Keratinocyte (primary cell): ENCODE measurements around the gene TMPRSS13. TPM values are rescaled to one million over a fixed set of nuclear protein-coding genes. Genes with fewer than 3 reads are reported as not detected.

Source experiments
- DNase-seq: peaks from one replicate; pipeline ENCODE4 v3.0.0-alpha.2; 2011; ENCODE audit warnings: low read depth, missing footprints, low spot score
- FAIRE-seq: peaks from 2 replicates; lab custom pipeline; 2011; peaks lifted over from hg19 to GRCh38; lab: Jason Lieb, UNC
- H2AFZ ChIP-seq: 2 replicates; pipeline ENCODE4 v1.6.0; 2012; ENCODE audit warnings: low read length, control low read depth, inconsistent platforms; ENCODE audit not compliant: control insufficient read depth
- H3K27ac ChIP-seq: 2 replicates; pipeline ENCODE4 v1.5.1; 2011; ENCODE audit warnings: low read length; ENCODE audit not compliant: control insufficient read depth, insufficient read depth
- H3K27me3 ChIP-seq: 3 replicates; pipeline ENCODE4 v1.6.0; 2011; ENCODE audit warnings: low read length; ENCODE audit not compliant: control insufficient read depth, insufficient read depth; ENCODE audit errors: extremely low read depth
- H3K36me3 ChIP-seq, 2 experiments: 2 replicates in 1 of 2; 3 replicates in 1 of 2; pipeline ENCODE4 v1.5.1; 2011; ENCODE audit warnings: low read length in 2 of 2, mild to moderate bottlenecking in 1 of 2; ENCODE audit not compliant: control insufficient read depth in 2 of 2, insufficient read depth in 2 of 2; ENCODE audit errors: extremely low read depth in 1 of 2
- H3K4me1 ChIP-seq: 3 replicates; pipeline ENCODE4 v1.5.1; 2011; ENCODE audit warnings: low read length; ENCODE audit not compliant: control insufficient read depth, insufficient read depth; ENCODE audit errors: extremely low read depth
- H3K4me2 ChIP-seq: 3 replicates; pipeline ENCODE4 v1.6.0; 2011; ENCODE audit warnings: low read depth, low read length; ENCODE audit not compliant: control insufficient read depth, insufficient read depth; ENCODE audit errors: extremely low read depth
- H3K4me3 ChIP-seq, 3 experiments: fragments of 200-600 bp in 1 of 3; sonication (generic) in 1 of 3; 2 replicates in 2 of 3; 3 replicates in 1 of 3; pipeline ENCODE4 v1.5.1; 2011 to 2016; ENCODE audit warnings: low read length in 3 of 3, mild to moderate bottlenecking in 3 of 3, control low read depth in 2 of 3, inconsistent platforms in 1 of 3, low read depth in 1 of 3, mixed read lengths in 1 of 3, mixed run types in 1 of 3, moderate library complexity in 1 of 3; ENCODE audit not compliant: control insufficient read depth in 2 of 3, insufficient read depth in 2 of 3; ENCODE audit errors: extremely low read depth in 1 of 3
- H3K79me2 ChIP-seq: 2 replicates; pipeline ENCODE4 v1.6.0; 2012; ENCODE audit warnings: low read length; ENCODE audit not compliant: control insufficient read depth, insufficient read depth
- H3K9ac ChIP-seq: 3 replicates; pipeline ENCODE4 v1.6.0; 2011; ENCODE audit warnings: low read length; ENCODE audit not compliant: control insufficient read depth, insufficient read depth; ENCODE audit errors: extremely low read depth
- H3K9me1 ChIP-seq: 3 replicates; pipeline ENCODE4 v1.6.0; 2011; ENCODE audit warnings: low read length; ENCODE audit not compliant: control insufficient read depth, insufficient read depth; ENCODE audit errors: extremely low read depth
- H3K9me3 ChIP-seq: 2 replicates; pipeline ENCODE4 v1.5.1; 2012; ENCODE audit warnings: low read depth, low read length; ENCODE audit not compliant: control insufficient read depth
- H4K20me1 ChIP-seq: 3 replicates; pipeline ENCODE4 v1.6.0; 2011; ENCODE audit warnings: low read length; ENCODE audit not compliant: control insufficient read depth, insufficient read depth; ENCODE audit errors: extremely low read depth
- CTCF ChIP-seq, 3 experiments: IDR thresholded peaks in 1 of 3; conservative IDR thresholded peaks in 1 of 3; optimal IDR thresholded peaks in 1 of 3; 2 replicates in 2 of 3; 3 replicates in 1 of 3; pipeline versions ENCODE3 to v1.5.1; 2011; ENCODE audit warnings: low read length in 3 of 3, mild to moderate bottlenecking in 3 of 3, moderate library complexity in 2 of 3, control low read depth in 1 of 3, inconsistent platforms in 1 of 3; ENCODE audit not compliant: insufficient read depth in 2 of 3; ENCODE audit errors: extremely low read depth in 1 of 3
- EZH2 ChIP-seq: IDR thresholded peaks from one replicate; pipeline ENCODE4 v1.6.1; 2012; ENCODE audit warnings: inconsistent platforms, mild to moderate bottlenecking, low read length, moderate library complexity
- dilution Hi-C: fragments of 300-500 bp; cut with MboI; formaldehyde crosslinking; loops from one replicate; pipeline ENCODE4 v1.7.0; 2020; ENCODE audit warnings: low sequenced_read_pairs; ENCODE audit not compliant: extremely low pct_ligation_motif_present
- polyA plus RNA-seq, 5 experiments: library from polyadenylated mRNA; depleted of rRNA in 3 of 5; stranded (reverse) in 3 of 5; stranded (forward) in 1 of 5; unstranded in 1 of 5; fragments of >200 nt; gene quantifications; 1 replicate in 1 of 5; 2 replicates in 3 of 5; 3 replicates in 1 of 5; pipeline versions ENCODE4 v1.2.1 to v1.2.3, GENCODE V29; 2011 to 2012; ENCODE audit warnings: missing spikeins in 2 of 5, low read depth in 1 of 5, low replicate concordance in 1 of 5

TMPRSS13 gene
- polyA plus RNA-seq, 1 donor (not counting 4 experiments of a cell fraction or from before 2014, with no cell fraction given), result 1.8 TPM

DNA sequence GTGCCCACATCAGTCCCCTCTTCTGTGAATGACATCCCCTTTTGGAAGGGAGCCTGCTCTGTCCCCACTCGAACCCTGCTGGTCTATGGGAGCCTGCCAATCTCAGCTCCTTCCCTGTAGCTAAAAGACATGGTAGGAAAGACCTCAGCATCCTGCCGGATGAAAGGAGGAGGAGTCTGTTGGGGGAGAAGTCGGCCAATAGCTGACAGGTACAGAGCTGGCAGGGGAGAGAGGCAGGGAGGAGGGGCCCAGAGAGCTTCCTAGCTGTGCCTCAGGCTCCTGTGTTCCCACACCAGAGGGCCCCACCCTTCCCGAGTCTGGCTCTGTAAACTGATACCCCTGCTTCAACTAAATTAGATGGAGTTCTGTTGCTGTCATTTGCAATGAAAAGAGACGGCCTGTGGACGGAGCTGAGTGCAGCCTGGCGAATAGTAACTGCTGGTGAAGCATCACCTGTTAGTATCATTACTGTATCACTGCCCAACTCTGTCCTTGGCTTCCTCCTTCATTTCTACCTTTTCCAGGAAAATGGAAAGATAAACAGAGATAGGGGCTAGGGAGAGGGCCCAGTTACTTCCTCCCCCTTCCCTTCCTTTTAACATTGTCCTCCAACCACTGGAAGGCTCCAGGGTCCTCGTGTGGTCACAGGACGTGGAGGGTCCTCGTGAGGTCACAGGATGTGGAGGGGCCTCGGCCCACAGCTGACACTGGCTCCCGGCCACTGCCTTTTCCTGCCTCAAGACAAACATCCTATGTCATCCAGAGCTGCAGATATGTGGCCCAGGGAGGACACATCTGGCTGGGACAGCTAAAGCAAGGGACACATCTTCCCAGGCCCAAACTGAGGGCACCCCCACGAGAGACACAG is 67.8 kb downstream of the TMPRSS13 start:
- Histone ChIP-seq H3K4me2 (no peak overlapping the region), H3K9ac (no peak overlapping the region), H3K36me3 (no peaks in the 10 kb centered on the region), H3K27me3 (peaks cover 6% of the 10 kb centered on the region), H3K4me3 (no peak overlapping the region), H3K9me3 (no peaks in the 10 kb centered on the region), H3K9me1 (no peaks in the 10 kb centered on the region), H2AFZ (no peak overlapping the region), H3K79me2 (no peaks in the 10 kb centered on the region), H3K27ac (no peak overlapping the region), H3K4me1 (no peaks in the 10 kb centered on the region), H4K20me1 (no peaks in the 10 kb centered on the region)
- TF ChIP-seq CTCF (optimal IDR thresholded peaks at IDR 0.05 in 1 of 3, IDR thresholded peaks at IDR 0.05 in 1 of 3, conservative IDR thresholded peaks at IDR 0.05 in 1 of 3; ENCODE audit: extremely low read depth in 1 of 3, insufficient read depth in 2 of 3, low read length in 3 of 3), result no peak
- no peak for TF ChIP-seq EZH2
- dilution Hi-C loops, result no loop called here
- FAIRE-seq, result no peak
- DNase-seq, result no peak

- peaks cover 6% of the 10 kb centered on the region for H3K27me3 ChIP-seq
Measured at GRCh38 chr11:117860139-117860538, 69.1 kb downstream of the TMPRSS13 start.

More at GRCh38 chr11:117860139-117860538, 69.1 kb downstream of the TMPRSS13 start:
- Histone ChIP-seq H4K20me1 (no peaks in the 10 kb centered on the region), H3K9me3 (no peaks in the 10 kb centered on the region), H3K4me2 (no peak overlapping the region), H3K79me2 (no peaks in the 10 kb centered on the region), H3K27ac (no peak overlapping the region), H2AFZ (no peak overlapping the region), H3K9me1 (no peaks in the 10 kb centered on the region), H3K36me3 (no peaks in the 10 kb centered on the region), H3K4me3 (no peak overlapping the region), H3K9ac (no peak overlapping the region), H3K4me1 (no peaks in the 10 kb centered on the region)
- FAIRE-seq, result no peak
- no peak for TF ChIP-seq EZH2
- no peak for TF ChIP-seq CTCF (optimal IDR thresholded peaks at IDR 0.05 in 1 of 3, IDR thresholded peaks at IDR 0.05 in 1 of 3, conservative IDR thresholded peaks at IDR 0.05 in 1 of 3; ENCODE audit: extremely low read depth in 1 of 3, insufficient read depth in 2 of 3, low read length in 3 of 3)
- dilution Hi-C loops, result no loop called here
- no peak for DNase-seq
